ENCODE data around the gene NTSR1.

DNA sequence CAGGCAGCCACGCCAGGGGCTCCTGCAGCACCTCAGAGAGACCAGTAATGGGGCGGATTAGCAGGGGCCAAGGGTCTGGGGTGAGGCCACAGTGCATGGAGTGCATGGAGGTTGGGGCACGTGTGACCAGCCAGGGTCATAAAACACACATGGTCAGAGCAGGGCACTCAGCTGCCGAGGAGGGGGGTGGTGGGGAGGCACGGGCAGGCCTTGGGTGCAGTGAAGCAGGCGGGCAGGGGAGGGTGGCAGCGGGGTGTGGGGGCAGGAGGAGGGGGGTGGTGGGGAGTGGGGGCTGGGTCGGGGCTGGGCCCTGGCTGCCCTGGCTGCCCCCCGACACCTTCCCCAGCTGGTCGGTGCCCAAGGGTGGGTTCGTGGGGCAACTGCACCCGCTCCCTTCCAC is 23.7 kb upstream of the NTSR1 start:
- TF ChIP-seq, protein P1, sequence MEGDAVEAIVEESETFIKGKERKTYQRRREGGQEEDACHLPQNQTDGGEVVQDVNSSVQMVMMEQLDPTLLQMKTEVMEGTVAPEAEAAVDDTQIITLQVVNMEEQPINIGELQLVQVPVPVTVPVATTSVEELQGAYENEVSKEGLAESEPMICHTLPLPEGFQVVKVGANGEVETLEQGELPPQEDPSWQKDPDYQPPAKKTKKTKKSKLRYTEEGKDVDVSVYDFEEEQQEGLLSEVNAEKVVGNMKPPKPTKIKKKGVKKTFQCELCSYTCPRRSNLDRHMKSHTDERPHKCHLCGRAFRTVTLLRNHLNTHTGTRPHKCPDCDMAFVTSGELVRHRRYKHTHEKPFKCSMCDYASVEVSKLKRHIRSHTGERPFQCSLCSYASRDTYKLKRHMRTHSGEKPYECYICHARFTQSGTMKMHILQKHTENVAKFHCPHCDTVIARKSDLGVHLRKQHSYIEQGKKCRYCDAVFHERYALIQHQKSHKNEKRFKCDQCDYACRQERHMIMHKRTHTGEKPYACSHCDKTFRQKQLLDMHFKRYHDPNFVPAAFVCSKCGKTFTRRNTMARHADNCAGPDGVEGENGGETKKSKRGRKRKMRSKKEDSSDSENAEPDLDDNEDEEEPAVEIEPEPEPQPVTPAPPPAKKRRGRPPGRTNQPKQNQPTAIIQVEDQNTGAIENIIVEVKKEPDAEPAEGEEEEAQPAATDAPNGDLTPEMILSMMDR (IDR thresholded peaks at IDR 0.05): no peak
- TF ChIP-seq EZH2 (IDR thresholded peaks at IDR 0.05): no peak

Measured in neural progenitor cell (in vitro differentiated cells).